ENCODE measurements around the gene PCK2. TPM values are rescaled to one million over a fixed set of nuclear protein-coding genes. Genes with fewer than 3 reads are reported as not detected.

The PCK2 gene
- total RNA-seq, 1 experiment from 2014 or later: 48.9 TPM

DNA sequence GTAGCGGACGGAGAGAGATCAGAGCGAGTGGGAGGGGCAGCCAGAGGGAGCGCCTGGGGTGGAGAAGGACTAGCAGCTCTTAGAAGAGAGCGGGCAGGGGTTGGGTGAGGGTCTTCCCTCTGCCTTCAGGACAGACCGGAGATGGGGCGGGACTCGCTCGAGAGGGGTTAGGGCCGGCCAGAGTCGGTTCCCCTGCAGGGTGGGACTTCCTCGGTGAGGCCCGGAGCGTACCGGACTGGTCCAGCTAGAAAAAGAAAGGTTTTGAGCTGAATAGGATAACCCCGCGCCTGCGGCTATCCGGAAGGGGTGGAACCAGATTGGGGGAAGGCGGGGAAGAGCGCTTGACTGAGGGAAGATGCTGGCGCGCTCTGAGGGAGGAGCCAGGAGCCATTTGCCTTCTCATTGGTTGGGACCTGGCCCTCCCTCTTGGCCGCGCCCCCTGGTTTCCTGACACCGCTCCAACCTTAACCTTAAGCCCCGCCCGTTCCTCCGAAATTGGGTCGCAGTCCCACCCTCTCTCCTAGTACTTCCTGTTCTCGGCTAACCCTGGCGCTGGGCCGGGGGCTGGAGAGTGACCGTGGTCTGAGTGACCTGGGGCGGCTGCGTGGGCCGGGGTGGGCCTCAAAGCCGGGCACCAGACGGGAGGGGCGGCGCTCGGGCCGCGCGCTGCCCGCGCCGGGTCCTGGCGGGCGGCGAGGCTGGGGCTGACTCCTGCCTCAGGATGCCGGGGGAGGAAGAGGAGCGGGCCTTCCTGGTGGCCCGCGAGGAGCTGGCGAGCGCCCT lies 53.1 kb downstream of the PCK2 start, which contains the start of gene RNF31:
Gene RNF31 (plus strand): TSS at position 521 of the 783 bp plus-strand sequence. CDS start 201 bp downstream, at position 722.
- Histone ChIP-seq H4K20me1 (ENCODE audit: control insufficient read depth, insufficient read depth, insufficient read length) (no peaks in the 10 kb centered on the region), H4K8ac (replicated peaks; ENCODE audit: insufficient read length, low read depth, low read length) (no peak within 1 kb of the TSS), H3K23me2 (ENCODE audit: insufficient read length, low read depth, low read length, poor library complexity, severe bottlenecking) (peaks cover 19% of the 10 kb centered on the region), H4K91ac (ENCODE audit: insufficient read length, low read depth, low read length) (no peak within 1 kb of the TSS), H3K4me1 (ENCODE audit: insufficient read depth, low read length) (no peaks in the 10 kb centered on the region), H3K4ac (ENCODE audit: low read depth, low read length) (no peak within 1 kb of the TSS), H3K56ac (ENCODE audit: insufficient read length, low read depth, low read length) (no peak within 1 kb of the TSS), H3K9me3 (ENCODE audit: control insufficient read depth, low read depth, low read length) (no peaks in the 10 kb centered on the region), H3K23ac (ENCODE audit: insufficient read length, low read depth, low read length) (no peak within 1 kb of the TSS), H3K79me1 (ENCODE audit: insufficient read depth, low read depth, low read length, poor library complexity, severe bottlenecking) (peaks cover 4% of the 10 kb centered on the region), H3K9ac (ENCODE audit: extremely low read depth, insufficient read length, low read length) (peak within 1 kb of the TSS; percentile 86), H2AFZ (ENCODE audit: low read length) (no peak within 1 kb of the TSS), H2BK20ac (ENCODE audit: low read depth, low read length, poor library complexity, severe bottlenecking) (no peak within 1 kb of the TSS), H4K5ac (ENCODE audit: insufficient read length, low read depth, low read length) (no peak within 1 kb of the TSS), H3K14ac (ENCODE audit: insufficient read depth, low read length) (peak within 1 kb of the TSS; percentile 81; the same call in 1 of the 2 replicates), H3K27me3 (ENCODE audit: insufficient read depth, low read length) (no peaks in the 10 kb centered on the region), H3K27ac (ENCODE audit: insufficient read length, low read depth, low read length) (no peak within 1 kb of the TSS), H3T11ph (ENCODE audit: low read length) (no peak within 1 kb of the TSS), H2BK5ac (ENCODE audit: insufficient read length, low read length) (no peak within 1 kb of the TSS), H3K79me2 (ENCODE audit: insufficient read depth, low read length) (peaks cover 8% of the 10 kb centered on the region; the same call in 1 of the 2 replicates), H2BK12ac (ENCODE audit: insufficient read length, low read depth, low read length) (no peak within 1 kb of the TSS), H2BK120ac (ENCODE audit: low read depth, low read length, poor library complexity, severe bottlenecking) (no peak within 1 kb of the TSS), H2BK15ac (ENCODE audit: low read depth, low read length) (no peak within 1 kb of the TSS), H3K4me2 (ENCODE audit: insufficient read depth, insufficient read length, low read length) (peak within 1 kb of the TSS; percentile 83), H3K18ac (ENCODE audit: insufficient read length, low read depth, low read length) (peak within 1 kb of the TSS; percentile 77), H2AK5ac (ENCODE audit: insufficient read length, low read length) (no peak within 1 kb of the TSS)
- Mint-ChIP-seq H3K4me1 (peaks cover 21 to 24% of the 10 kb centered on the region in 2 experiments), H3K36me3 (ENCODE audit: insufficient read depth in 1 of 3, low read depth in 3 of 3) (peaks cover 20 to 65% (median 62%) of the 10 kb centered on the region in 3 experiments), H3K27me3 (ENCODE audit: low read depth) (no peaks in the 10 kb centered on the region), H3K4me3 (peak within 1 kb of the TSS; percentile 96 to 99), H3K27ac (peak within 1 kb of the TSS; percentile 96 to 99 (median 98)), H3K9me3 (no peaks in the 10 kb centered on the region)
- no peak for TF ChIP-seq CTCF (conservative IDR thresholded peaks at IDR 0.05)
- peak; percentile 98 for DNase-seq
- WGBS (ENCODE audit: extremely low coverage, insufficient read length, low lambda C conversion rate): no CpG with 5 or more reads among the region's 57 CpGs

All from H9 (cell line).